HCT116 (cell line): Measurements from ENCODE around the gene RARB. TPM values are rescaled to one million over a fixed set of nuclear protein-coding genes. Genes with fewer than 3 reads are reported as not detected.

ENCODE experiments used
- ATAC-seq: fragments of 200-7000 bp; cut with Tn5 transposase; 2 replicates; pipeline ENCODE4 v1.9.1; 2020; ENCODE audit warnings: mild to moderate bottlenecking, moderate library complexity
- BruUV-seq: library from RNA; stranded (reverse); fragments of 400-500 nt; replicated peaks from 2 replicates; lab custom pipeline; 2021; lab: Mats Ljungman, UMichigan
- CTCF ChIA-PET: fragments of 300-600 bp; sonication (Branson Sonifier 250); formaldehyde crosslinking; loops from one replicate; lab custom pipeline; 2021; ENCODE audit warnings: antibody characterized with exemption; lab: Charles Lee
- POLR2A ChIA-PET: fragments of 300-600, 350-600 bp; sonication (Branson Sonifier 250); formaldehyde crosslinking; loops from one replicate; lab custom pipeline; 2021; ENCODE audit warnings: antibody characterized with exemption; lab: Charles Lee
- RAD21 ChIA-PET, 2 experiments: fragments of 300-600 bp; sonication (Branson Sonifier 250); formaldehyde crosslinking; loops; one replicate each; lab custom pipeline; 2023; ENCODE audit warnings: low total read pairs in 2 of 2; ENCODE audit not compliant: uncharacterized antibody in 2 of 2, unreplicated experiment in 2 of 2, low non-redundant PET in 1 of 2; lab: Charles Lee
- DNase-seq: peaks from one replicate; pipeline ENCODE4 v3.0.0-alpha.2; 2010; ENCODE audit warnings: low read depth, low spot score
- H2AFZ ChIP-seq: fragments of 200-600 bp; shearing (Covaris generic), sonication (generic); 2 replicates; pipeline ENCODE4 v1.6.1; 2017; ENCODE audit warnings: low read depth, mixed run types, mixed read lengths, antibody characterized with exemption, low read length; ENCODE audit not compliant: poor library complexity, severe bottlenecking
- H3K27ac ChIP-seq: 2 replicates; pipeline ENCODE4 v1.5.1; 2012; ENCODE audit warnings: low read depth, low read length
- H3K27me3 ChIP-seq: fragments of 200-600 bp; sonication (generic); 2 replicates; pipeline ENCODE4 v1.6.1; 2016; ENCODE audit warnings: mixed run types, low read length, mixed read lengths; ENCODE audit not compliant: insufficient read depth
- H3K36me3 ChIP-seq, 2 experiments: fragments of 200-500 bp in 1 of 2; fragments of 200-600 bp in 1 of 2; sonication (Bioruptor generic) in 1 of 2; sonication (generic) in 1 of 2; 2 replicates each; pipeline versions ENCODE4 v1.5.1 to v1.6.1; 2014 to 2016; ENCODE audit warnings: low read length in 2 of 2, inconsistent platforms in 1 of 2, mixed read lengths in 1 of 2, mixed run types in 1 of 2; ENCODE audit not compliant: insufficient read depth in 2 of 2, control insufficient read depth in 1 of 2
- H3K4me1 ChIP-seq, 2 experiments: fragments of 200-600 bp in 1 of 2; sonication (generic) in 1 of 2; 2 replicates each; pipeline versions ENCODE4 v1.5.1 to v1.6.1; 2012 to 2017; ENCODE audit warnings: low read length in 2 of 2, inconsistent platforms in 1 of 2, mild to moderate bottlenecking in 1 of 2, mixed read lengths in 1 of 2, mixed run types in 1 of 2, moderate library complexity in 1 of 2; ENCODE audit not compliant: insufficient read depth in 2 of 2, control insufficient read depth in 1 of 2
- H3K4me2 ChIP-seq: fragments of 200-600 bp; sonication (generic); 2 replicates; pipeline ENCODE4 v1.6.1; 2017; ENCODE audit warnings: mixed run types, low read length, mixed read lengths
- H3K4me3 ChIP-seq, 2 experiments: fragments of 200-600 bp in 1 of 2; sonication (generic) in 1 of 2; replicated peaks in 1 of 2; 2 replicates each; pipeline ENCODE4 v1.5.1; 2011 to 2016; ENCODE audit warnings: low read length in 2 of 2, control low read depth in 1 of 2, low read depth in 1 of 2, mild to moderate bottlenecking in 1 of 2, mixed read lengths in 1 of 2, mixed run types in 1 of 2
- H3K79me2 ChIP-seq: fragments of 200-600 bp; sonication (generic); 2 replicates; pipeline ENCODE4 v1.6.1; 2017; ENCODE audit warnings: mild to moderate bottlenecking, mixed run types, low read length, moderate library complexity, mixed read lengths; ENCODE audit not compliant: insufficient read depth
- H3K9ac ChIP-seq: fragments of 200-600 bp; sonication (generic); 2 replicates; pipeline ENCODE4 v1.6.1; 2016; ENCODE audit warnings: low read length, mixed read lengths
- H3K9me2 ChIP-seq: fragments of 200-600 bp; sonication (generic), shearing (Covaris generic); 2 replicates; pipeline ENCODE4 v1.6.1; 2017; ENCODE audit warnings: mixed run types, mild to moderate bottlenecking, moderate library complexity; ENCODE audit not compliant: insufficient read depth
- H3K9me3 ChIP-seq, 2 experiments: fragments of 200-500 bp in 1 of 2; fragments of 200-600 bp in 1 of 2; sonication (Bioruptor generic) in 1 of 2; sonication (generic) in 1 of 2; 2 replicates each; pipeline ENCODE4 v1.6.1; 2014 to 2017; ENCODE audit warnings: low read length in 2 of 2, mixed read lengths in 2 of 2, inconsistent platforms in 1 of 2, low read depth in 1 of 2, mild to moderate bottlenecking in 1 of 2, mixed run types in 1 of 2, moderate library complexity in 1 of 2; ENCODE audit not compliant: control insufficient read depth in 1 of 2, insufficient read depth in 1 of 2
- H4K20me1 ChIP-seq: fragments of 200-600 bp; sonication (generic), shearing (Covaris generic); 2 replicates; pipeline ENCODE4 v1.6.1; 2017; ENCODE audit warnings: mixed run types, mild to moderate bottlenecking, moderate library complexity; ENCODE audit not compliant: insufficient read depth
- ATF3 ChIP-seq: IDR thresholded peaks from 2 replicates; pipeline ENCODE4 v1.6.1; 2012
- CBX3 ChIP-seq: IDR thresholded peaks from 2 replicates; pipeline ENCODE4 v1.6.1; 2012; ENCODE audit warnings: low read depth
- CEBPB ChIP-seq: IDR thresholded peaks from 2 replicates; pipeline ENCODE4 v1.6.1; 2012; ENCODE audit warnings: low read depth
- CTCF ChIP-seq, 3 experiments: fragments of 200-600 bp in 1 of 3; sonication (generic) in 1 of 3; IDR thresholded peaks in 2 of 3; conservative IDR thresholded peaks in 1 of 3; 2 replicates each; pipeline ENCODE4 v1.5.1; 2012 to 2017; ENCODE audit warnings: low read depth in 2 of 3, low read length in 2 of 3, antibody characterized with exemption in 1 of 3, borderline replicate concordance in 1 of 3, control low read depth in 1 of 3, mild to moderate bottlenecking in 1 of 3, mixed read lengths in 1 of 3, mixed run types in 1 of 3, moderate library complexity in 1 of 3; ENCODE audit not compliant: insufficient read depth in 1 of 3
- EGR1 ChIP-seq: IDR thresholded peaks from 2 replicates; pipeline ENCODE4 v1.6.1; 2012; ENCODE audit warnings: low read depth
- EZH2 ChIP-seq: fragments of 200-600 bp; sonication (generic); IDR thresholded peaks from 2 replicates; pipeline ENCODE4 v1.6.1; 2017; ENCODE audit warnings: antibody characterized with exemption, mixed run types
- JUND ChIP-seq: IDR thresholded peaks from 2 replicates; pipeline ENCODE4 v1.6.1; 2012
- MAX ChIP-seq: IDR thresholded peaks from 2 replicates; pipeline ENCODE4 v1.6.1; 2012
- POLR2A ChIP-seq: IDR thresholded peaks from 2 replicates; pipeline ENCODE4 v1.7.0; 2011; ENCODE audit warnings: borderline replicate concordance; ENCODE audit not compliant: insufficient read depth, insufficient read length; ENCODE audit errors: extremely low read depth
- POLR2AphosphoS5 ChIP-seq: IDR thresholded peaks from 2 replicates; pipeline ENCODE4 v1.6.1; 2011; ENCODE audit warnings: mild to moderate bottlenecking, low read depth, low read length, moderate library complexity
- RAD21 ChIP-seq: IDR thresholded peaks from 2 replicates; pipeline ENCODE4 v1.6.1; 2012; ENCODE audit warnings: low read depth, mild to moderate bottlenecking
- SIN3A ChIP-seq: IDR thresholded peaks from 2 replicates; pipeline ENCODE4 v1.6.1; 2012; ENCODE audit warnings: low read depth
- TCF7L2 ChIP-seq: IDR thresholded peaks from 2 replicates; pipeline ENCODE4 v1.7.0; 2011; ENCODE audit warnings: borderline replicate concordance, inconsistent platforms; ENCODE audit not compliant: insufficient read depth, insufficient read length; ENCODE audit errors: extremely low read depth
- YY1 ChIP-seq: IDR thresholded peaks from 2 replicates; pipeline ENCODE4 v1.6.1; 2011; ENCODE audit warnings: low read length, low read depth, moderate library complexity, mild to moderate bottlenecking; ENCODE audit not compliant: insufficient replicate concordance; ENCODE audit errors: extremely low read depth
- ZBTB33 ChIP-seq: IDR thresholded peaks from 2 replicates; pipeline ENCODE4 v1.6.1; 2011; ENCODE audit warnings: mild to moderate bottlenecking, low read length, moderate library complexity; ENCODE audit not compliant: insufficient replicate concordance; ENCODE audit errors: extremely low read depth
- ZFX ChIP-seq: fragments of 450-650 bp; IDR thresholded peaks from 2 replicates; pipeline ENCODE4 v1.6.1; 2017
- intact Hi-C: fragments of 100-400 bp; cut with micrococcal nuclease; formaldehyde crosslinking; loops from 2 replicates; pipeline ENCODE4 v1.10.0; 2022
- total RNA-seq: library from RNA; stranded (reverse); gene quantifications from one replicate; pipeline ENCODE4 v1.2.1, GENCODE V29; 2021; ENCODE audit not compliant: unreplicated experiment

The RARB gene
- total RNA-seq, 1 experiment from 2014 or later, result not detected

- H4K20me1 ChIP-seq, result no peaks in the 10 kb centered on the region
- ATAC-seq (no peak), DNase-seq (no peak)
- H3K27me3 ChIP-seq, result peaks cover 88% of the 10 kb centered on the region
- H3K36me3 ChIP-seq, result no peaks in the 10 kb centered on the region
- no peaks in the 10 kb centered on the region for H3K9me3 ChIP-seq
- POLR2A ChIA-PET, result no interaction called here
- no TSS peak for BruUV-seq
- H3K4me3 ChIP-seq, result no peak overlapping the region
- no peaks in the 10 kb centered on the region for H3K79me2 ChIP-seq
- no peak overlapping the region for H3K27ac ChIP-seq
- CTCF ChIA-PET, result no interaction called here
- no peak overlapping the region for H3K4me2 ChIP-seq
- TF ChIP-seq EGR1, result no peak
- no peak for TF ChIP-seq ZBTB33
- TF ChIP-seq ZFX, result no peak
- no peak for TF ChIP-seq POLR2A
- TF ChIP-seq JUND, result no peak
- TF ChIP-seq TCF7L2, result no peak
- no peak for TF ChIP-seq POLR2AphosphoS5
- no peak for TF ChIP-seq EZH2
- no peak for TF ChIP-seq MAX
- TF ChIP-seq CTCF (IDR thresholded peaks at IDR 0.05 in 2 of 3, conservative IDR thresholded peaks at IDR 0.05 in 1 of 3; ENCODE audit: borderline replicate concordance in 1 of 3, insufficient read depth in 1 of 3, low read depth in 2 of 3, low read length in 2 of 3), result no peak
- no peak for TF ChIP-seq SIN3A
- no peak for TF ChIP-seq YY1
- no peak for TF ChIP-seq CBX3
- TF ChIP-seq RAD21, result no peak
- no peak for TF ChIP-seq CEBPB
- no peak for TF ChIP-seq ATF3
- H2AFZ ChIP-seq, result no peak overlapping the region
- H3K9ac ChIP-seq, result no peak overlapping the region
- H3K4me1 ChIP-seq, result no peaks in the 10 kb centered on the region
- intact Hi-C loops, result no loop called here
- RAD21 ChIA-PET, result no interaction called here
- no peaks in the 10 kb centered on the region for H3K9me2 ChIP-seq
Measured at GRCh38 chr3:25433106-25433505, 5.0 kb downstream of the RARB start.
